Measurements from ENCODE around the gene LCN9. TPM values are rescaled to one million over a fixed set of nuclear protein-coding genes. Genes with fewer than 3 reads are reported as not detected.
"Not testable (repeated sequence)": the region's sequence is repeated elsewhere in the genome, so short reads cannot be mapped to it uniquely, and the experiment has no call there.

LCN9 gene
- total RNA-seq, 1 experiment from 2014 or later = 0.52 TPM

DNA sequence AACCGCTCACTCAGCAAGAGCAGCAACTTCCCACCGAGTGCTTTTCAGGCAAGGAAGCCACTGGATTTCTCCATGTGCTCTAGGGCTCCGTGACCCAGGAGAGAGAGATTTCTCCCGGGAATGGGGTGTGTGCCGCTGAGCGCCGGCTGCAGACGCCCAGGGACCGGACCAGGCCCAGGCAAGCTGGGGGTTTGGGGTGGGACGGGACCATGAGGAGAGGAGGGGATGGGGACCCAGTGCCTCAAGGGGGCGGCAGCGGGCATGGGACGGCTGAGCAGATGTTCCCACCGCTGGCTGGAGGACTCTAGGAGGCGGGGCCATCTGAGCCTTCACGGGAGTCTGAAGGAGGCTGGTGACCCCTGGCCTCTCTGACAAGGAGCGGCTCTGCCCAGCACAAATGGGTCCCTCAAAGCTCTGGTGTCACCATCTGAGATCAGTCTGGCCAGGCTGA lies 8.5 kb downstream of the LCN9 start:
- H3K9me3 Mint-ChIP-seq = peaks cover 11 to 14% of the 10 kb centered on the region in 2 experiments
- H3K27ac Mint-ChIP-seq = no peak overlapping the region
- no peak overlapping the region for H2BK15ac ChIP-seq (ENCODE audit: low read depth, low read length)
- H2BK12ac ChIP-seq (ENCODE audit: insufficient read length, low read depth, low read length) = no peak overlapping the region
- H3K36me3 Mint-ChIP-seq (ENCODE audit: insufficient read depth in 1 of 3, low read depth in 3 of 3) = peaks cover 5 to 11% (median 7%) of the 10 kb centered on the region in 3 experiments; a peak in 6 of 7 replicates
- H3K14ac ChIP-seq (ENCODE audit: insufficient read depth, low read length) = no peak overlapping the region; the same call in 1 of the 2 replicates
- H3K4me2 ChIP-seq (ENCODE audit: insufficient read depth, insufficient read length, low read length) = no peak overlapping the region
- H3K4me1 Mint-ChIP-seq = peaks cover 0 to 7% of the 10 kb centered on the region in 2 experiments; a peak in 2 of 4 replicates
- no peak overlapping the region for H2BK20ac ChIP-seq (ENCODE audit: low read depth, low read length, poor library complexity, severe bottlenecking)
- no peaks in the 10 kb centered on the region for H3K27me3 ChIP-seq (ENCODE audit: insufficient read depth, low read length)
- H2AFZ ChIP-seq (ENCODE audit: low read length) = no peak overlapping the region
- no peak overlapping the region for H2AK5ac ChIP-seq (ENCODE audit: insufficient read length, low read length)
- H3T11ph ChIP-seq (ENCODE audit: low read length) = no peak overlapping the region
- TF ChIP-seq CTCF (conservative IDR thresholded peaks at IDR 0.05) = peak; percentile 67
- H4K8ac ChIP-seq (replicated peaks; ENCODE audit: insufficient read length, low read depth, low read length) = no peak overlapping the region
- WGBS (ENCODE audit: extremely low coverage, insufficient read length, low lambda C conversion rate) = no CpG with 5 or more reads among the region's 17 CpGs
- no peaks in the 10 kb centered on the region for H3K23me2 ChIP-seq (ENCODE audit: insufficient read length, low read depth, low read length, poor library complexity, severe bottlenecking)
- H4K5ac ChIP-seq (ENCODE audit: insufficient read length, low read depth, low read length) = no peak overlapping the region
- no peak overlapping the region for H3K23ac ChIP-seq (ENCODE audit: insufficient read length, low read depth, low read length)
- H3K56ac ChIP-seq (ENCODE audit: insufficient read length, low read depth, low read length) = no peak overlapping the region
- no peaks in the 10 kb centered on the region for H4K20me1 ChIP-seq (ENCODE audit: control insufficient read depth, insufficient read depth, insufficient read length)
- no peak overlapping the region for H3K27ac ChIP-seq (ENCODE audit: insufficient read length, low read depth, low read length)
- H3K9me3 ChIP-seq (ENCODE audit: control insufficient read depth, low read depth, low read length) = peaks cover 9% of the 10 kb centered on the region
- DNase-seq = peak; percentile 87
- no peaks in the 10 kb centered on the region for H3K4me1 ChIP-seq (ENCODE audit: insufficient read depth, low read length)
- no peak overlapping the region for H2BK5ac ChIP-seq (ENCODE audit: insufficient read length, low read length)
- no peak overlapping the region for H3K18ac ChIP-seq (ENCODE audit: insufficient read length, low read depth, low read length)
- no peak overlapping the region for H2BK120ac ChIP-seq (ENCODE audit: low read depth, low read length, poor library complexity, severe bottlenecking)
- no peak overlapping the region for H4K91ac ChIP-seq (ENCODE audit: insufficient read length, low read depth, low read length)
- peaks cover 2% of the 10 kb centered on the region; the same call in 1 of the 2 replicates for H3K27me3 Mint-ChIP-seq (ENCODE audit: low read depth)
- no peak overlapping the region for H3K4ac ChIP-seq (ENCODE audit: low read depth, low read length)
- no peak overlapping the region for H3K4me3 Mint-ChIP-seq
- no peak overlapping the region for H3K9ac ChIP-seq (ENCODE audit: extremely low read depth, insufficient read length, low read length)
- H3K79me1 ChIP-seq (ENCODE audit: insufficient read depth, low read depth, low read length, poor library complexity, severe bottlenecking) = no peaks in the 10 kb centered on the region
- no peaks in the 10 kb centered on the region for H3K79me2 ChIP-seq (ENCODE audit: insufficient read depth, low read length)

GRCh38 chr9:135672786-135673185 lies 9.7 kb downstream of the LCN9 start:
- peaks cover 5 to 11% (median 7%) of the 10 kb centered on the region in 3 experiments; a peak in 6 of 7 replicates for H3K36me3 Mint-ChIP-seq (ENCODE audit: insufficient read depth in 1 of 3, low read depth in 3 of 3)
- peaks cover 11 to 14% of the 10 kb centered on the region in 2 experiments for H3K9me3 Mint-ChIP-seq
- H2BK120ac ChIP-seq (ENCODE audit: low read depth, low read length, poor library complexity, severe bottlenecking) = not testable (repeated sequence)

More at GRCh38 chr9:135672786-135673185, 9.7 kb downstream of the LCN9 start:
- not testable (repeated sequence) for H3T11ph ChIP-seq (ENCODE audit: low read length); H3K14ac ChIP-seq (ENCODE audit: insufficient read depth, low read length); H3K4ac ChIP-seq (ENCODE audit: low read depth, low read length); H4K8ac ChIP-seq (replicated peaks; ENCODE audit: insufficient read length, low read depth, low read length); H2BK20ac ChIP-seq (ENCODE audit: low read depth, low read length, poor library complexity, severe bottlenecking); H3K4me1 Mint-ChIP-seq; H3K27me3 Mint-ChIP-seq (ENCODE audit: low read depth); H2AK5ac ChIP-seq (ENCODE audit: insufficient read length, low read length); H4K20me1 ChIP-seq (ENCODE audit: control insufficient read depth, insufficient read depth, insufficient read length); H2BK12ac ChIP-seq (ENCODE audit: insufficient read length, low read depth, low read length); H2BK5ac ChIP-seq (ENCODE audit: insufficient read length, low read length); H2BK15ac ChIP-seq (ENCODE audit: low read depth, low read length); H4K5ac ChIP-seq (ENCODE audit: insufficient read length, low read depth, low read length); H2AFZ ChIP-seq (ENCODE audit: low read length); H3K23me2 ChIP-seq (ENCODE audit: insufficient read length, low read depth, low read length, poor library complexity, severe bottlenecking); H3K23ac ChIP-seq (ENCODE audit: insufficient read length, low read depth, low read length); H3K79me2 ChIP-seq (ENCODE audit: insufficient read depth, low read length); H3K27ac Mint-ChIP-seq; H3K79me1 ChIP-seq (ENCODE audit: insufficient read depth, low read depth, low read length, poor library complexity, severe bottlenecking); H4K91ac ChIP-seq (ENCODE audit: insufficient read length, low read depth, low read length); H3K9ac ChIP-seq (ENCODE audit: extremely low read depth, insufficient read length, low read length); H3K18ac ChIP-seq (ENCODE audit: insufficient read length, low read depth, low read length); H3K4me2 ChIP-seq (ENCODE audit: insufficient read depth, insufficient read length, low read length); DNase-seq; H3K4me1 ChIP-seq (ENCODE audit: insufficient read depth, low read length); H3K9me3 ChIP-seq (ENCODE audit: control insufficient read depth, low read depth, low read length); H3K27me3 ChIP-seq (ENCODE audit: insufficient read depth, low read length); H3K4me3 Mint-ChIP-seq; H3K27ac ChIP-seq (ENCODE audit: insufficient read length, low read depth, low read length); H3K56ac ChIP-seq (ENCODE audit: insufficient read length, low read depth, low read length)
- no CpG with 5 or more reads among the region's 7 CpGs for WGBS (ENCODE audit: extremely low coverage, insufficient read length, low lambda C conversion rate)
